OCI-M2 (cell line): Measurements from ENCODE around the gene CEL.
"Not testable (repeated sequence)": the region's sequence is repeated elsewhere in the genome, so short reads cannot be mapped to it uniquely, and the experiment has no call there.

Experiments used
- DNase-seq: peaks from one replicate; lab custom pipeline; 2025; ENCODE audit not compliant: unreplicated experiment; lab: John Stamatoyannopoulos, UW

CEL gene

GRCh38 chr9:133080786-133081779 lies 19.3 kb downstream of the CEL start:
- not testable (repeated sequence) for DNase-seq

GRCh38 chr9:133081957-133082644 lies 20.3 kb downstream of the CEL start:
- DNase-seq: not testable (repeated sequence)

GRCh38 chr9:133083688-133084087 lies 21.9 kb downstream of the CEL start:
- DNase-seq: not testable (repeated sequence)

GRCh38 chr9:133086212-133086860 lies 24.6 kb downstream of the CEL start:
- not testable (repeated sequence) for DNase-seq

GRCh38 chr9:133086894-133087293 lies 25.1 kb downstream of the CEL start:
- no peak for DNase-seq

GRCh38 chr9:133087429-133088145 lies 25.8 kb downstream of the CEL start:
- DNase-seq: no peak

- no peak for DNase-seq
Observed at GRCh38 chr9:133088146-133088750, 26.5 kb downstream of the CEL start.

GRCh38 chr9:133088756-133089155 lies 27.0 kb downstream of the CEL start:
- DNase-seq: no peak

- no peak for DNase-seq
Observed at GRCh38 chr9:133089271-133089671, 27.5 kb downstream of the CEL start.

- no peak for DNase-seq
Observed at GRCh38 chr9:133090187-133090586, 28.4 kb downstream of the CEL start.

- DNase-seq: no peak
Observed at GRCh38 chr9:133090752-133091385, 29.1 kb downstream of the CEL start.

GRCh38 chr9:133094351-133094750 lies 32.6 kb downstream of the CEL start:
- not testable (repeated sequence) for DNase-seq

- no peak for DNase-seq
Observed at GRCh38 chr9:133094842-133095393, 33.1 kb downstream of the CEL start.

- no peak for DNase-seq
Observed at GRCh38 chr9:133098104-133098754, 36.4 kb downstream of the CEL start.

- DNase-seq: no peak
Observed at GRCh38 chr9:133098871-133099270, 37.1 kb downstream of the CEL start.

- DNase-seq: no peak
Observed at GRCh38 chr9:133099726-133100505, 38.1 kb downstream of the CEL start.

GRCh38 chr9:133100506-133101355 lies 39.0 kb downstream of the CEL start:
- no peak for DNase-seq
